ENCODE data around the gene SLC47A2. TPM values are rescaled to one million over a fixed set of nuclear protein-coding genes. Genes with fewer than 3 reads are reported as not detected.

The SLC47A2 gene
- total and polyA plus RNA-seq, 12 donors: 0.21 TPM; not detected in 11

- Histone ChIP-seq H3K27me3 (no peaks in the 10 kb centered on the region), H3K36me3 (no peaks in the 10 kb centered on the region), H3K27ac (peak overlapping the region; percentile 83 to 94 (median 89)), H3K9me3 (no peaks in the 10 kb centered on the region), H3K4me3 (no peak overlapping the region), H3K4me1 (peaks cover 11 to 54% (median 28%) of the 10 kb centered on the region in 9 donors)
- peak in 1 of 2 donors; percentile 80 for DNase-seq
- intact Hi-C loops (cut with DNase I): no loop called here
- 23 to 26% methylated on average over 4 of the region's 4 CpGs for WGBS, 2 donors
- no peak for TF ChIP-seq CTCF (IDR thresholded peaks at IDR 0.05)
- ATAC-seq: peak; percentile 73 to 90 (median 81)
Measured at GRCh38 chr17:19727501-19728078, 11.2 kb upstream of the SLC47A2 start.

- Histone ChIP-seq H3K27ac (peak overlapping the region; percentile 83 to 94 (median 89)), H3K36me3 (no peaks in the 10 kb centered on the region), H3K27me3 (no peaks in the 10 kb centered on the region), H3K9me3 (no peaks in the 10 kb centered on the region), H3K4me3 (no peak overlapping the region), H3K4me1 (peaks cover 11 to 54% (median 28%) of the 10 kb centered on the region in 9 donors)
- no peak for TF ChIP-seq CTCF (IDR thresholded peaks at IDR 0.05)
- no peak for DNase-seq
- WGBS, 2 donors: 75 to 76% methylated on average over 7 of the region's 7 CpGs
- peak in 1 of 8 donors; percentile 15 for ATAC-seq
- intact Hi-C loops (cut with DNase I): no loop called here
Measured at GRCh38 chr17:19726631-19727376, 10.4 kb upstream of the SLC47A2 start.

DNA sequence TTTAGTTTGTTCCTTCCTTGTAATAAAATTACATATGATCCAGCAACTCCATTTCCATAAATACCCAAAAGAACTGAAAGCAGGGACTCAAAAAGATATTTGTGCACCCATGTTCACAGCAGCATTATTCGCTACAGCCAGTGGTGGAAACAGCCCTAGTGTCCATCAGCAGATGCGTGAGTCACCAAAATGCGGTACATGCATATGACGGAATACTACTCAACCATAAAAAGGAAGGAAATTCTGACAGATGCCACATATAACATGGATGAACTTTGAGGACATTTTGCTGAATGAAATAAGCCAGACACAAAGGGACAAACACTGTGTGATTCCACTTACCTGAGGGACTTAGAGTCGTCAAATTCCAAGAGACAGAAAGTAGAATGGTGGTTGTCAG, 9.1 kb upstream of the SLC47A2 start:
- Histone ChIP-seq H3K4me3 (no peak overlapping the region), H3K4me1 (peaks cover 11 to 50% (median 29%) of the 10 kb centered on the region in 9 donors), H3K27ac (peak overlapping the region in 1 of 10 donors; percentile 81), H3K27me3 (no peaks in the 10 kb centered on the region), H3K36me3 (no peaks in the 10 kb centered on the region), H3K9me3 (no peaks in the 10 kb centered on the region)
- no peak for DNase-seq
- WGBS, 2 donors: 97 to 99% methylated on average over 5 of the region's 5 CpGs
- intact Hi-C loops (cut with DNase I): no loop called here
- no peak for TF ChIP-seq CTCF (IDR thresholded peaks at IDR 0.05)
- no peak for ATAC-seq

GRCh38 chr17:19724501-19725420, 8.4 kb upstream of the SLC47A2 start:
- intact Hi-C loops (cut with DNase I): no loop called here
- peak; percentile 34 to 65 for DNase-seq
- Histone ChIP-seq H3K27ac (peak overlapping the region in 4 of 10 donors; percentile 9 to 81 (median 38)), H3K4me1 (peaks cover 11 to 52% (median 29%) of the 10 kb centered on the region in 9 donors), H3K27me3 (no peaks in the 10 kb centered on the region), H3K36me3 (no peaks in the 10 kb centered on the region), H3K4me3 (peak overlapping the region in 6 of 10 donors; percentile 17 to 47 (median 32)), H3K9me3 (no peaks in the 10 kb centered on the region)
- ATAC-seq: peak in 4 of 8 donors; percentile 14 to 36 (median 16)
- TF ChIP-seq CTCF (IDR thresholded peaks at IDR 0.05): no peak
- 56 to 69% methylated on average over 55 of the region's 55 CpGs for WGBS, 2 donors
